Fibroblast of pulmonary artery (primary cell): ENCODE measurements around the gene B3GNT2.
"Not testable (repeated sequence)": the region's sequence is repeated elsewhere in the genome, so short reads cannot be mapped to it uniquely, and the experiment has no call there.

Experiments used
- DNase-seq: peaks from one replicate; pipeline ENCODE4 v3.0.0-alpha.2; 2010; ENCODE audit warnings: low read depth
- H3K4me3 ChIP-seq: replicated peaks from 2 replicates; pipeline ENCODE4 v1.5.1; 2011; ENCODE audit warnings: low read depth, mild to moderate bottlenecking, control low read depth, low read length, moderate library complexity
- CTCF ChIP-seq: IDR thresholded peaks from 2 replicates; pipeline ENCODE4 v1.5.1; 2011; ENCODE audit warnings: mild to moderate bottlenecking, control low read depth, low read length, inconsistent platforms; ENCODE audit errors: missing control alignments

The B3GNT2 gene

GRCh38 chr2:62267696-62268095 lies 71.8 kb downstream of the B3GNT2 start:
- TF ChIP-seq CTCF: no peak
- no peak overlapping the region for H3K4me3 ChIP-seq
- DNase-seq: no peak

GRCh38 chr2:62268681-62269188 lies 72.8 kb downstream of the B3GNT2 start:
- not testable (repeated sequence) for DNase-seq, H3K4me3 ChIP-seq

GRCh38 chr2:62270728-62271127 lies 74.8 kb downstream of the B3GNT2 start:
- no peak overlapping the region for H3K4me3 ChIP-seq
- peak; percentile 59 for DNase-seq
- no peak for TF ChIP-seq CTCF
